H1 (cell line): Measurements from ENCODE around the gene PSMD12. TPM values are rescaled to one million over a fixed set of nuclear protein-coding genes. Genes with fewer than 3 reads are reported as not detected.

Experiments used
- CTCF ChIA-PET: fragments of 300-600 bp; sonication (Branson Sonifier 250); formaldehyde crosslinking; loops from one replicate; lab custom pipeline; 2021; ENCODE audit not compliant: partially characterized antibody; lab: Charles Lee
- POLR2A ChIA-PET: fragments of 300-600 bp; sonication (Branson Sonifier 250); formaldehyde crosslinking; loops from one replicate; lab custom pipeline; 2021; ENCODE audit warnings: inconsistent platforms; ENCODE audit not compliant: partially characterized antibody; lab: Charles Lee
- DNase-seq, 2 experiments: peaks; one replicate each; pipeline versions ENCODE4 v3.0.0 to v3.0.0-alpha.2; 2010 to 2022; ENCODE audit warnings: low spot score in 2 of 2, low read depth in 1 of 2, mixed read lengths in 1 of 2
- FAIRE-seq: peaks from 2 replicates; lab custom pipeline; 2011; peaks lifted over from hg19 to GRCh38; lab: Jason Lieb, UNC
- H2AFZ ChIP-seq: 2 replicates; pipeline ENCODE4 v1.8.1; 2012; ENCODE audit warnings: low read length, inconsistent platforms
- H2AK5ac ChIP-seq: 2 replicates; pipeline ENCODE4 v1.6.1; 2013; ENCODE audit warnings: low read depth, low read length
- H2BK120ac ChIP-seq: replicated peaks from 2 replicates; pipeline ENCODE3; 2013; ENCODE audit warnings: low read depth, low read length, inconsistent platforms
- H2BK12ac ChIP-seq: 2 replicates; pipeline ENCODE4 v1.6.1; 2013; ENCODE audit warnings: low read depth, low read length
- H2BK15ac ChIP-seq: 2 replicates; pipeline ENCODE4 v1.6.1; 2013; ENCODE audit warnings: low read length
- H2BK20ac ChIP-seq: 2 replicates; pipeline ENCODE4 v1.6.1; 2013; ENCODE audit warnings: low read length
- H2BK5ac ChIP-seq: 2 replicates; pipeline ENCODE4 v1.6.1; 2013; ENCODE audit warnings: low read depth, low read length
- H3K14ac ChIP-seq: 2 replicates; pipeline ENCODE4 v1.6.1; 2013; ENCODE audit warnings: inconsistent platforms; ENCODE audit not compliant: insufficient read length
- H3K18ac ChIP-seq: 2 replicates; pipeline ENCODE4 v1.6.1; 2013; ENCODE audit warnings: low read length; ENCODE audit errors: extremely low read depth
- H3K23ac ChIP-seq: 2 replicates; pipeline ENCODE4 v1.6.1; 2013; ENCODE audit warnings: inconsistent platforms; ENCODE audit not compliant: insufficient read length
- H3K23me2 ChIP-seq: 2 replicates; pipeline ENCODE4 v1.6.1; 2013; ENCODE audit warnings: low read depth, low read length
- H3K27ac ChIP-seq: 2 replicates; pipeline ENCODE4 v1.6.1; 2011; ENCODE audit warnings: low read depth, low read length, inconsistent platforms
- H3K27me3 ChIP-seq, 4 experiments: replicated peaks in 1 of 4; 1 replicate in 1 of 4; 2 replicates in 3 of 4; pipeline versions ENCODE4 v1.6.1 to v1.8.1; 2011 to 2013; ENCODE audit warnings: low read length in 3 of 4, mild to moderate bottlenecking in 3 of 4, inconsistent platforms in 2 of 4, mixed read lengths in 2 of 4, moderate library complexity in 1 of 4; ENCODE audit not compliant: control insufficient read depth in 3 of 4, insufficient read depth in 3 of 4; ENCODE audit errors: extremely low read depth in 1 of 4
- H3K36me3 ChIP-seq, 4 experiments: 2 replicates each; pipeline versions ENCODE4 v1.6.1 to v1.8.1; 2011 to 2013; ENCODE audit warnings: mild to moderate bottlenecking in 4 of 4, low read length in 3 of 4, moderate library complexity in 2 of 4, control low read depth in 1 of 4, inconsistent platforms in 1 of 4; ENCODE audit not compliant: insufficient read depth in 4 of 4, control insufficient read depth in 2 of 4
- H3K4ac ChIP-seq: replicated peaks from 2 replicates; pipeline ENCODE3; 2013; ENCODE audit warnings: low read length, low read depth, mixed read lengths, inconsistent platforms; ENCODE audit not compliant: insufficient read length
- H3K4me1 ChIP-seq, 4 experiments: replicated peaks in 1 of 4; 1 replicate in 1 of 4; 2 replicates in 3 of 4; pipeline versions ENCODE4 v1.6.1 to v1.8.1; 2011 to 2013; ENCODE audit warnings: low read length in 3 of 4, inconsistent platforms in 2 of 4, mixed read lengths in 1 of 4; ENCODE audit not compliant: insufficient read depth in 4 of 4, control insufficient read depth in 3 of 4
- H3K4me2 ChIP-seq, 2 experiments: 2 replicates each; pipeline versions ENCODE4 v1.6.1 to v1.8.1; 2011 to 2013; ENCODE audit warnings: low read depth in 2 of 2, low read length in 2 of 2, control low read depth in 1 of 2, inconsistent platforms in 1 of 2, mild to moderate bottlenecking in 1 of 2; ENCODE audit not compliant: insufficient read depth in 1 of 2
- H3K4me3 ChIP-seq, 4 experiments: fragments of 200-600, 300-600 bp in 1 of 4; sonication (generic), shearing (Covaris generic), sonication (Bioruptor Twin) in 1 of 4; 2 replicates each; pipeline versions ENCODE4 v1.5.1 to v1.8.1; 2011 to 2016; ENCODE audit warnings: low read length in 4 of 4, low read depth in 3 of 4, control low read depth in 2 of 4, inconsistent platforms in 2 of 4, mild to moderate bottlenecking in 2 of 4, mixed read lengths in 1 of 4, moderate library complexity in 1 of 4; ENCODE audit not compliant: insufficient read depth in 2 of 4; ENCODE audit errors: extremely low read depth in 1 of 4
- H3K56ac ChIP-seq: replicated peaks from 2 replicates; pipeline ENCODE3; 2013; ENCODE audit warnings: low read depth, mild to moderate bottlenecking, mixed read lengths, low read length, inconsistent platforms; ENCODE audit not compliant: insufficient read length
- H3K79me1 ChIP-seq: 2 replicates; pipeline ENCODE4 v1.6.1; 2013; ENCODE audit warnings: low read depth, low read length, control low read depth
- H3K79me2 ChIP-seq, 2 experiments: 2 replicates each; pipeline versions ENCODE4 v1.6.1 to v1.8.1; 2012 to 2013; ENCODE audit warnings: low read length in 2 of 2, mild to moderate bottlenecking in 2 of 2, inconsistent platforms in 1 of 2; ENCODE audit not compliant: insufficient read depth in 2 of 2, control insufficient read depth in 1 of 2
- H3K9ac ChIP-seq, 4 experiments: replicated peaks in 1 of 4; 1 replicate in 1 of 4; 2 replicates in 3 of 4; pipeline versions ENCODE4 v1.6.1 to v1.8.1; 2011 to 2013; ENCODE audit warnings: low read depth in 3 of 4, low read length in 3 of 4, control low read depth in 2 of 4, mild to moderate bottlenecking in 2 of 4, moderate library complexity in 2 of 4, inconsistent platforms in 1 of 4; ENCODE audit errors: extremely low read depth in 1 of 4
- H3K9me3 ChIP-seq, 2 experiments: 2 replicates each; pipeline versions ENCODE4 v1.6.1 to v1.8.1; 2012 to 2013; ENCODE audit warnings: mild to moderate bottlenecking in 2 of 2, moderate library complexity in 2 of 2, control low read depth in 1 of 2, inconsistent platforms in 1 of 2, low read depth in 1 of 2, low read length in 1 of 2, mixed read lengths in 1 of 2; ENCODE audit not compliant: insufficient read depth in 2 of 2
- H4K20me1 ChIP-seq, 2 experiments: replicated peaks in 1 of 2; 2 replicates each; pipeline versions ENCODE3 to v1.8.1; 2011 to 2013; ENCODE audit warnings: inconsistent platforms in 2 of 2, low read length in 2 of 2, mild to moderate bottlenecking in 1 of 2; ENCODE audit not compliant: insufficient read depth in 2 of 2, control insufficient read depth in 1 of 2
- H4K5ac ChIP-seq: 2 replicates; pipeline ENCODE4 v1.6.1; 2013; ENCODE audit warnings: low read length, low read depth, mixed read lengths, inconsistent platforms; ENCODE audit not compliant: insufficient read length
- H4K8ac ChIP-seq: 2 replicates; pipeline ENCODE4 v1.8.0; 2013; ENCODE audit warnings: mild to moderate bottlenecking, moderate library complexity, low read length, inconsistent platforms; ENCODE audit not compliant: insufficient read depth; ENCODE audit errors: extremely low read depth
- H4K91ac ChIP-seq: replicated peaks from 2 replicates; pipeline ENCODE3; 2013; ENCODE audit warnings: low read length, mixed read lengths, inconsistent platforms; ENCODE audit not compliant: insufficient read length
- ASH2L ChIP-seq: fragments of 200-600, 300-600 bp; sonication (generic); IDR thresholded peaks from one replicate; pipeline ENCODE4 v1.7.1; 2017; ENCODE audit warnings: low read length
- BCL11A ChIP-seq, 2 experiments: IDR thresholded peaks; one replicate each; pipeline ENCODE4 v1.6.1; 2011; ENCODE audit warnings: low read depth in 2 of 2, low read length in 2 of 2, mild to moderate bottlenecking in 2 of 2
- BRCA1 ChIP-seq: IDR thresholded peaks from 2 replicates; pipeline ENCODE4 v1.6.1; 2012; ENCODE audit warnings: low read depth, low read length, improper control_type of control experiment
- CEBPB ChIP-seq: IDR thresholded peaks from 2 replicates; pipeline ENCODE4 v1.6.1; 2012; ENCODE audit warnings: low read depth, low read length
- NRF1 ChIP-seq: IDR thresholded peaks from 2 replicates; pipeline ENCODE4 v1.6.1; 2011; ENCODE audit warnings: mild to moderate bottlenecking, low read depth, low read length, improper control_type of control experiment
- RXRA ChIP-seq: IDR thresholded peaks from 2 replicates; pipeline ENCODE4 v1.6.1; 2011; ENCODE audit warnings: low read depth, mild to moderate bottlenecking, low read length, moderate library complexity; ENCODE audit not compliant: insufficient read depth
- SIN3A ChIP-seq, 2 experiments: IDR thresholded peaks in 1 of 2; conservative IDR thresholded peaks in 1 of 2; 2 replicates each; pipeline ENCODE4 v1.6.1; 2011 to 2012; ENCODE audit warnings: low read length in 2 of 2, improper control_type of control experiment in 1 of 2, low read depth in 1 of 2, mild to moderate bottlenecking in 1 of 2
- WGBS, 2 experiments: shearing (Covaris generic) in 1 of 2; methylation state at CpG; one replicate each; pipeline versions ENCODE4 v1.1.6 to v1.1.7; 2013 to 2015; ENCODE audit warnings: low lambda C conversion rate in 2 of 2, mixed read lengths in 2 of 2, inconsistent platforms in 1 of 2, low coverage in 1 of 2, missing lambda C conversion rate in 1 of 2; ENCODE audit not compliant: insufficient replicate concordance in 2 of 2, insufficient coverage in 1 of 2, insufficient read length in 1 of 2; ENCODE audit errors: extremely low coverage in 1 of 2, missing lambda C conversion rate in 1 of 2; 5-methylcytosine and 5-hydroxymethylcytosine counted together
- polyA plus RNA-seq, 7 experiments: library from polyadenylated mRNA; depleted of rRNA in 3 of 7; stranded (reverse) in 5 of 7; unstranded in 2 of 7; fragments of >200 nt in 5 of 7; fragments of 200-250 nt in 2 of 7; gene quantifications; 1 replicate in 5 of 7; 2 replicates in 1 of 7; 4 replicates in 1 of 7; pipeline versions ENCODE4 v1.2.1 to v1.2.3, GENCODE V29; 2011 to 2013; ENCODE audit warnings: missing spikeins in 2 of 7, mixed read lengths in 2 of 7
- total RNA-seq: library from RNA; stranded (reverse); fragmentation: NEBNext Ultra II Directional; extraction: Animal tissue kit (Norgen Biotek cat#: 25700); gene quantifications from 2 replicates; pipeline ENCODE4 v1.2.1, GENCODE V29; 2021
- TF ChIP-seq, protein P1 (sequence below), 3 experiments: IDR thresholded peaks; 1 replicate in 2 of 3; 2 replicates in 1 of 3; pipeline versions ENCODE4 v1.5.1 to v1.6.1; 2011; ENCODE audit warnings: low read length in 3 of 3, mild to moderate bottlenecking in 3 of 3, inconsistent platforms in 2 of 3, low read depth in 1 of 3, moderate library complexity in 1 of 3; ENCODE audit not compliant: insufficient read depth in 1 of 3; ENCODE audit errors: control extremely low read depth in 1 of 3

Gene PSMD12
- total and polyA plus RNA-seq, 2 of the 8 experiments (the other 6 are each of a cell fraction or from before 2014, with no cell fraction given): 14.0 to 82.4 TPM

DNA sequence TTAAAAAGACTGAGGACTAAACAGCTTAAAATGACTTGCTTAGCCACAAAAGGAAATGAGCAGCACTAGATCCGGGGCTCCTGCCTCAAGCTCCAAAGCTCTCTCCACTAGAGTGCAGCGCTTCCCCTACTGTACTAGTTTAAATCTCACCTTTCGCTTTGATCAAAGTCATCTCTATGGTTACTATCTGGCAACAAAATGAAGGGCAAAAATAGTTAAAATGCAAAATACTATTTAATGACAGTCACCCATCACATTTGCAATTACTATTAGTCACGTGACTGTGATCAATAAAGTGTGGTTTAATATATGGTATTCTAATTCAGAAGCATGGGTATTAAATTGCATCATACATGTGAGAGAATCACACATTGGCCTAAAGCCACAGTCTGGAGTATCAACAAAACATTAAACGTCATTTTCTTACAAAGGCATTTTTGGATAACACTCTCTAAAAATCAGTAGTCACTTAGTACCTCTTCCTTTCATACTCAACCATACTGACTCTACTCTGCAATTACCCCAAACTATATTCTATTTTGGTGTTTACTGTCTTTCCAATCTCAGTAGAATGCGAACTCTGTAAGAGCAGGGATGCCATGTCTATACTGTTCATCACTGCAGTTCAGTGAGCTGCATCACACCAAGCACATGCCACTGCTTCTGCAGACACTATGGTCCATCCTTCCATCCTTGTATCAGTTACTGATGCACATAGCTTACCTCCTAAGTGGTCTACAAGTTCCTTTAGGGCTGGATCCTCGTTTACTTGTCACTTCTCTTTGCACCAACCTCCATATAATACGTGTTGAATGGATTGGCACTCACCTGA, 6.2 kb downstream of the PSMD12 start:
- Histone ChIP-seq H2BK120ac (no peak overlapping the region), H4K20me1 (peaks cover 1 to 4% of the 10 kb centered on the region in 2 experiments), H3K56ac (no peak overlapping the region), H3K4ac (no peak overlapping the region), H2BK12ac (no peak overlapping the region), H2AK5ac (no peak overlapping the region), H3K36me3 (peaks cover 2 to 30% (median 11%) of the 10 kb centered on the region in 4 experiments; a peak in 6 of 8 replicates), H3K9me3 (no peaks in the 10 kb centered on the region), H3K79me2 (peaks cover 29 to 83% of the 10 kb centered on the region in 2 experiments), H3K23me2 (no peaks in the 10 kb centered on the region), H3K27me3 (no peaks in the 10 kb centered on the region), H3K27ac (no peak overlapping the region), H3K9ac (no peak overlapping the region; a peak in 1 of 7 replicates), H2BK15ac (no peak overlapping the region), H4K5ac (no peak overlapping the region), H2AFZ (no peak overlapping the region), H3K18ac (no peak overlapping the region), H3K4me1 (peaks cover 0 to 4% (median 1%) of the 10 kb centered on the region in 4 experiments; a peak in 3 of 7 replicates), H2BK20ac (no peak overlapping the region), H4K8ac (no peak overlapping the region), H4K91ac (no peak overlapping the region), H3K4me2 (no peak overlapping the region), H3K23ac (no peak overlapping the region), H2BK5ac (no peak overlapping the region), H3K79me1 (no peaks in the 10 kb centered on the region; the same call in 1 of the 2 replicates), H3K14ac (no peak overlapping the region), H3K4me3 (no peak overlapping the region)
- FAIRE-seq (no peak), DNase-seq (no peak)
- POLR2A ChIA-PET: interaction anchor here (1.2 kb wide), 2 partner anchors 21 to 25 kb away, joined by 4 read pairs; no protein-coding TSS in a partner anchor
- 82% methylated on average over 8 of the region's 8 CpGs; no CpG with 5 or more reads in 1 of the 2 experiments for WGBS, 2 experiments
- CTCF ChIA-PET: interaction anchor here (0.6 to 3.3 kb wide), 8 partner anchors 11 to 357 kb away, joined by 3 to 17 read pairs (median 4); partner anchors contain the start of gene NOL11
- peak; percentile 12; the same call in 1 of the 2 replicates for TF ChIP-seq CEBPB
- TF ChIP-seq ASH2L: no peak
- TF ChIP-seq BRCA1: no peak
- TF ChIP-seq SIN3A (conservative IDR thresholded peaks at IDR 0.05 in 1 of 2, IDR thresholded peaks at IDR 0.05 in 1 of 2; ENCODE audit: low read depth in 1 of 2, low read length in 2 of 2): no peak
- TF ChIP-seq, protein P1, sequence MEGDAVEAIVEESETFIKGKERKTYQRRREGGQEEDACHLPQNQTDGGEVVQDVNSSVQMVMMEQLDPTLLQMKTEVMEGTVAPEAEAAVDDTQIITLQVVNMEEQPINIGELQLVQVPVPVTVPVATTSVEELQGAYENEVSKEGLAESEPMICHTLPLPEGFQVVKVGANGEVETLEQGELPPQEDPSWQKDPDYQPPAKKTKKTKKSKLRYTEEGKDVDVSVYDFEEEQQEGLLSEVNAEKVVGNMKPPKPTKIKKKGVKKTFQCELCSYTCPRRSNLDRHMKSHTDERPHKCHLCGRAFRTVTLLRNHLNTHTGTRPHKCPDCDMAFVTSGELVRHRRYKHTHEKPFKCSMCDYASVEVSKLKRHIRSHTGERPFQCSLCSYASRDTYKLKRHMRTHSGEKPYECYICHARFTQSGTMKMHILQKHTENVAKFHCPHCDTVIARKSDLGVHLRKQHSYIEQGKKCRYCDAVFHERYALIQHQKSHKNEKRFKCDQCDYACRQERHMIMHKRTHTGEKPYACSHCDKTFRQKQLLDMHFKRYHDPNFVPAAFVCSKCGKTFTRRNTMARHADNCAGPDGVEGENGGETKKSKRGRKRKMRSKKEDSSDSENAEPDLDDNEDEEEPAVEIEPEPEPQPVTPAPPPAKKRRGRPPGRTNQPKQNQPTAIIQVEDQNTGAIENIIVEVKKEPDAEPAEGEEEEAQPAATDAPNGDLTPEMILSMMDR (IDR thresholded peaks at IDR 0.05; ENCODE audit: control extremely low read depth in 1 of 3, insufficient read depth in 1 of 3, low read depth in 1 of 3, low read length in 3 of 3): peak; percentile 38 to 50 (median 38)
- no peak for TF ChIP-seq RXRA
- no peak for TF ChIP-seq BCL11A (IDR thresholded peaks at IDR 0.05; ENCODE audit: low read depth in 2 of 2, low read length in 2 of 2)
- no peak for TF ChIP-seq NRF1
